ENCODE data around the gene GPR12. TPM values are rescaled to one million over a fixed set of nuclear protein-coding genes. Genes with fewer than 3 reads are reported as not detected.

Gene GPR12
- total RNA-seq, 1 donor from 2014 or later: not detected

DNA sequence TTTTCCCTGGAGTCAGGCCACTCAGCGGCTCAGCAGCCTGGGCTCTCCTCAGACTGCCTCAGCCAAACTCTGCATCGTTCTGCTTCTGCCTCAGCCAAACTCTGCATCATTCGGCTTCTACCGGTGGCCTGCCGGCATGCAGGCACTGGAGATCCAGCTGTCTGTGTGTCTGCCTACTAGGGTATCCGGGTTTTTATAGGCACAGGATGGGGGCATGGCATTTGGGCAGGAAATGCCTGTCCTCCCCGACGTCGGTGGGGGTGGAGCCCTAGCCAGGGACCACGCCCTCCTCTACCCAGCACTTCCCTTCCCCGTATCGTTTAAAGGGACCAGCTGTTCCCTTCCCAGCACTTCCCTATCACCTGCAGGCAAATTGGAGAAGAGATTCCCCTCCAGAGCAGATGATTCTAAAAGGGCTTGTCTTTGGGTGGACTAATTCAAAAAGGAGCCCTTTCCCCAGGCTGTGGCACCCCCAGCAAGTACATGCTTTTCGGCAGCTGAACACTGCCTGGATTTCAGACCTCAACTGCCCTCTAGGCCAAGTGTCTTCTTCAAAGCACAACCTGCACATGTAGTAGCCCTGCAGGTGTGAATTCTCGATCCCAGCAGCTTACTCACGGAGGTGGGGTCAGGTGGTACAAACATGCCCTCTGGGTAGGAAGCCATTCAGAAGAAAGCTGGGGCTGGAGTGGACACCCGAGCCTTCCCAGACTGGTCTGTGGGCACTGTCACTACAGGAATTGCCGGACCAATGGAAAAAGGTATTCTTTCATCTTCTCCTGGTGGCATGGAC, 25.4 kb upstream of the GPR12 start:
- DNase-seq (ENCODE audit: low spot score in 2 of 2): no peak
- Histone ChIP-seq H3K36me3 (no peaks in the 10 kb centered on the region), H3K4me1 (no peaks in the 10 kb centered on the region), H3K27me3 (no peaks in the 10 kb centered on the region), H3K4me3 (no peak overlapping the region), H3K27ac (no peak overlapping the region), H3K9me3 (no peaks in the 10 kb centered on the region)
- TF ChIP-seq CTCF (IDR thresholded peaks at IDR 0.05): no peak
- intact Hi-C loops (cut with DNase I): no loop called here

- intact Hi-C loops (cut with DNase I): no loop called here
- Histone ChIP-seq H3K27me3 (no peaks in the 10 kb centered on the region), H3K4me3 (no peak overlapping the region), H3K27ac (no peak overlapping the region), H3K4me1 (no peaks in the 10 kb centered on the region), H3K36me3 (no peaks in the 10 kb centered on the region), H3K9me3 (no peaks in the 10 kb centered on the region)
- no peak for TF ChIP-seq CTCF (IDR thresholded peaks at IDR 0.05)
- DNase-seq (ENCODE audit: low spot score in 2 of 2): no peak
These were observed 24.4 kb upstream of the GPR12 start for GRCh38 chr13:26784704-26785639.

DNA sequence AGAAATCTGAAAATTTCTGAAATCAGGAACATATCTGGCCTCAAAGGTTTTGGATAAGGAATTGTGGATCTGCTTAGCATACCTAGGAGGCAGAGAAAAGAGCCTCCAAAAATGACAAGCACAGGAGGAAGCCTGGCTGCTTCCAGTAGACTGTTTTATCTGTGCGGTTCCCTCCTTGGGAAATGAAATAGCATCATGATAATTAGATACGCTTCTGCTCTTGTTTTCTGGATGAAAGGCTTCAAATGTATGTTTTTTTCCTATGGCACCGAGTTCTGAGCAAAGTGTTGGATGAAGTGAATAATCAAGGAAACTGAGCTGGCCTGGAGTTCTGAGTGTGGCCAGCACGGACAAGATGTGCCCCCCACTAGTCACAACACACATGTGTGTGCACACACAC, 19.8 kb upstream of the GPR12 start:
- Histone ChIP-seq H3K36me3 (no peaks in the 10 kb centered on the region), H3K4me1 (no peaks in the 10 kb centered on the region), H3K27ac (no peak overlapping the region), H3K4me3 (no peak overlapping the region), H3K27me3 (no peaks in the 10 kb centered on the region), H3K9me3 (no peaks in the 10 kb centered on the region)
- DNase-seq (ENCODE audit: low spot score in 2 of 2): no peak
- intact Hi-C loops (cut with DNase I): no loop called here
- TF ChIP-seq CTCF (IDR thresholded peaks at IDR 0.05): no peak

DNA sequence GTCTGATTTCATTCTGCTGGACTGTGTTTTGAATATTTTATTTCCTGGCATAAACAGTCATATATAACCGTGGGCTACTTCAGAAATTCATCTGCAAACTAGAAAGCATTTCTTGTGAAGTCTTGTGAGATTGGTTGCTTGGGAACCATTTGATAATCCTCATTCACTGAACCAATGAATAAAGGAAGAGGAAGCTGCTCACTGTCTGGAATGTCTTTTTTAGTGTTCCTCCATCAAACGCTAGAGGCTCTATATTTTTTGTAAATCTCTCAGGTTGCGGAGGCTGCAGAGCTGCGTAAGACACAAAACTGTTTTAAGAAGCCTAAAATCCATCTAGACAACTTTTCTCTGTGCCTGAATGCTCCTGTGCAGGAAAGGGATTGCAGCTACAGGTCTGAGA, 18.7 kb upstream of the GPR12 start:
- Histone ChIP-seq H3K27ac (no peak overlapping the region), H3K9me3 (no peaks in the 10 kb centered on the region), H3K36me3 (no peaks in the 10 kb centered on the region), H3K4me1 (no peaks in the 10 kb centered on the region), H3K27me3 (no peaks in the 10 kb centered on the region), H3K4me3 (no peak overlapping the region)
- no peak for DNase-seq (ENCODE audit: low spot score in 2 of 2)
- intact Hi-C loops (cut with DNase I): no loop called here
- no peak for TF ChIP-seq CTCF (IDR thresholded peaks at IDR 0.05)

DNA sequence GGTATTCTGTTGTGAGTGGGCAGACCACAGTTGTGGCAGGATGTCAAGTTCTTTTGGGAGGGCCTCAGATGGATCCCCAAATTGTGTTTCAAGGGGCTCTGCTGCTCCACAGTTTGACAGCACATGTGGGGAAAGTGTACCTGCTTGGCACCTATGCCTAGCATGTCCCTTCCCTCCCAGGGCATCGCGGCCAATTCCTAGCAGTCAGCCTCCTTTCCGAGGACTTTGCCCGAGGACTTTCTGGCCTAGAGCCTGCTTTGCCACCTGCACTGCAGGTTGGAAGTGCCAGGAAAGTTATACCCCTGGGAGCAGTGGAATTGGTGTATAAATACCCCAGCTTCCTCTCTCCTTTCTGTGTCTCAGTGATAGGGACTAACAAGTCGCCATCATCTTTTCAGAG, 11.9 kb upstream of the GPR12 start:
- H3K4me1 ChIP-seq: no peaks in the 10 kb centered on the region
- intact Hi-C loops (cut with DNase I): no loop called here
- no peak for DNase-seq (ENCODE audit: low spot score in 2 of 2)
- no peaks in the 10 kb centered on the region for H3K36me3 ChIP-seq
- no peaks in the 10 kb centered on the region for H3K27me3 ChIP-seq
- no peak overlapping the region for H3K4me3 ChIP-seq
- no peaks in the 10 kb centered on the region for H3K9me3 ChIP-seq
- no peak overlapping the region for H3K27ac ChIP-seq
- TF ChIP-seq CTCF (IDR thresholded peaks at IDR 0.05): no peak

Data from ascending aorta (tissue), 2 donors.